ENCODE results near the gene HOXD11.

HOXD11 gene

DNA sequence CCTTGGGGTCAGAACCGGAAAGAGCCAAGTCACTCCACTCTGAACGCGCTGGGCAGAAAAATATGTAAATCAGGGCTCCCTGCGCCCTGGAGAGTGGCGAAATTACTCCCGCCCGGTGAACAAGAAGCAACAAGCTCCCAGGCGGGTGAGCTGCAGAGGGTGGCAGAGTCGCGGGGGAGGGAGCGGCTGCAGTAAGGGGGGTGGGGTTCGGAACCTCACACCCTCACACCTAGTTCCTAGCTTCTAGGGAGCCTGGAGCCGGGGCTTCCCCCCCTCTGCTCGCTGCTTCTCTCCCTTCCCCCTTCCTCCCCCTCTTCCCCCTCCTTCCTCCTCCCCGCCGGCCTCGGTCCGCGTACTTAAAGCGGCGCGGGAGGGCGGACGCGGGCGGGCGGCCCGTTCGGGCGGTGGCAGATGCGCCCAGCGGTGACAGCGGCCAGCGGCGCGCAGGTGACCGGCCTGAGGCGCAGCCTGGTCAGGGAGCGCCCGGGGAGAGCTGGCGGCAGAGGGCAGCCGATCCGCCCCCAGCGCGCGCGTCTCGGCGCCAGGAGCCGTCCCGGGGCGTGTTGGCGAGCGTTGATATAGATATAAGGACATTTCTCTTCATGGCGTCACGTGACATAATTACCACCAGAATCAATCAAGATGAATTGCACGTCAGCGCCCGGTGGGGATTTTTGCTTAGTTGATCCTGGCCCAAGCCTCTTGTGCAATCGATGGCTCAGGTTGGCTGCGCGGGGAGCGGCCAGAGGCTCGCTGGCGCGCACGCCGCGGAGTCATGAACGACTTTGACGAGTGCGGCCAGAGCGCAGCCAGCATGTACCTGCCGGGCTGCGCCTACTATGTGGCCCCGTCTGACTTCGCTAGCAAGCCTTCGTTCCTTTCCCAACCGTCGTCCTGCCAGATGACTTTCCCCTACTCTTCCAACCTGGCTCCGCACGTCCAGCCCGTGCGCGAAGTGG, at the start of gene HOXD11:
Gene HOXD11 (plus strand): TSS at position 700 of the 959 bp plus-strand sequence. CDS start 76 bp downstream, at position 776.
- in situ Hi-C loops (cut with HindIII; ENCODE audit: low pct_ligation_motif_present, low pct_unique_long_range_greater_than_20kb, low sequenced_read_pairs), result no loop called here
- DNase-seq, result peak; percentile 67

GRCh38 chr2:176063958-176064357, 43.1 kb upstream of the HOXD11 start:
- no peak for DNase-seq
- in situ Hi-C loops (cut with HindIII; ENCODE audit: low pct_ligation_motif_present, low pct_unique_long_range_greater_than_20kb, low sequenced_read_pairs), result no loop called here

- no peak for DNase-seq
Observed at GRCh38 chr2:176066645-176067588, 40.2 kb upstream of the HOXD11 start.

GRCh38 chr2:176067589-176068418, 39.3 kb upstream of the HOXD11 start:
- in situ Hi-C loops (cut with HindIII; ENCODE audit: low pct_ligation_motif_present, low pct_unique_long_range_greater_than_20kb, low sequenced_read_pairs), result no loop called here

More at GRCh38 chr2:176066645-176067588, 40.2 kb upstream of the HOXD11 start:
- in situ Hi-C loops (cut with HindIII; ENCODE audit: low pct_ligation_motif_present, low pct_unique_long_range_greater_than_20kb, low sequenced_read_pairs), result no loop called here

DNA sequence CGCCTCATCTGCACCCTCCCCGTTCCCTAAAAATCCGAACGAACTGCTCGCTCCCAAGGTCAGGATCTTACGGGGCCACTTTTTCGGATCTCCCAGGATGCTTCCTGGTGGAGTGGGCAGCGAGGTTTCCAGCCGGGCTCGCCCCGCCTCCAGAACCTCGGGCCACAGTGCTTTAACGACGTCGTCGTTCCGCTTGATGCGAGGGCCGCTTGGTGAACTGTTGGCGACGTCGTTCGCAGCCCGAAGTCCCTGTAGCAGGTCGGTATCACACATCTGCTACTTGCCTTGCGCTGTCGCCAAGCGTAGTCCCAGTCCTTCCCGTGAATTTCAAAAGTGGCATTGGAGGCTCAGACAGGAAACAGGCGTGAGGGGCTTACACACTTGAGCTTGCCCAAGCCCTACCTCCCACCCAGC, 38.7 kb upstream of the HOXD11 start:
- DNase-seq, result no peak
- in situ Hi-C loops (cut with HindIII; ENCODE audit: low pct_ligation_motif_present, low pct_unique_long_range_greater_than_20kb, low sequenced_read_pairs), result no loop called here

More at GRCh38 chr2:176067589-176068418, 39.3 kb upstream of the HOXD11 start:
- DNase-seq, result no peak

- no peak for DNase-seq
- in situ Hi-C loops (cut with HindIII; ENCODE audit: low pct_ligation_motif_present, low pct_unique_long_range_greater_than_20kb, low sequenced_read_pairs), result no loop called here
Observed at GRCh38 chr2:176071330-176072291, 35.5 kb upstream of the HOXD11 start.

DNA sequence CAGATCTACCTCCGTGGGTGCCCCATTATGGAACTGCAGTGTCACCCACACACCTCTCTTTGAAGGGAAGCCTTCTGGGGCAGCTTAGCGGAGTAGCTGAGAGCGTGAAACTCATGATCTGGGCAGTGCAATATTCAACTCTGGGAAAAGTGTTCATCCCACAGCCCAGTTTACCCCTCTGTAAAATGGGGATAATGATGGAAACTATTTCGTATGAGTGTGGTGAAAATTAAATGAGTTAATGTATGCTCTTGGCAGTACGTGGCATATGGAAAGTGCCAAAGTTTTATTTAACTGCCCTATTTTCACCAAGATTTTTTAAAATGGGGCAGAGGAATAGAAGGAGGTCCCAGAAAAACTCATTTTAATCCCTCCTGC, 34.8 kb upstream of the HOXD11 start:
- DNase-seq, result no peak
- in situ Hi-C loops (cut with HindIII; ENCODE audit: low pct_ligation_motif_present, low pct_unique_long_range_greater_than_20kb, low sequenced_read_pairs), result no loop called here

GRCh38 chr2:176072951-176073904, 33.9 kb upstream of the HOXD11 start:
- no peak for DNase-seq
- in situ Hi-C loops (cut with HindIII; ENCODE audit: low pct_ligation_motif_present, low pct_unique_long_range_greater_than_20kb, low sequenced_read_pairs), result no loop called here

DNA sequence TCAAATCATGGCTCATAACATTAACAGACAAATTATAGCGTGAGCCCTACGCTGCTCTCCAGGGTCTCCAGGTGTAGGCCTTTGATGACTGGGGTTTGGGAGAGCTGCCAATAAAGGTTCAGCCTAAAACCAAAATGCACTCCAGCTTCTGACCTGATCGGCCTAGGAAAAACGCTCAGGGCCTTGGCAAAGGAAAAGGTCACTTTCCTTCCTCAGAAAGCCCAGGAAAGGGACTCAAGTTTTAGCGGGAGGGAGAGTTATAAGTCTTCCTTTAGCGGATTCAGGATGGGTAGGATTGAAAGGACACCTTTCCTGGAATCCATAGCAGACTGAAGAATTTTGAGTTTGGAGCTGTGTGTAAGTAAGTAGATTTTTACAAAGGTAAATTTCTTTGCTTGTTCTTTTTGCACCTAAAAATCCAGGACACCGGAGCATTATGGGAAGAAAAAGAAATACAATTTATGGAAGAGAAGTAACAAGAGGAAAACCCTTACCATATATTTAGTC, 32.1 kb upstream of the HOXD11 start:
- in situ Hi-C loops (cut with HindIII; ENCODE audit: low pct_ligation_motif_present, low pct_unique_long_range_greater_than_20kb, low sequenced_read_pairs), result no loop called here

GRCh38 chr2:176075481-176075880, 31.6 kb upstream of the HOXD11 start:
- no peak for DNase-seq
- in situ Hi-C loops (cut with HindIII; ENCODE audit: low pct_ligation_motif_present, low pct_unique_long_range_greater_than_20kb, low sequenced_read_pairs), result no loop called here

More for the DNA sequence above, 32.1 kb upstream of the HOXD11 start:
- DNase-seq, result no peak

DNA sequence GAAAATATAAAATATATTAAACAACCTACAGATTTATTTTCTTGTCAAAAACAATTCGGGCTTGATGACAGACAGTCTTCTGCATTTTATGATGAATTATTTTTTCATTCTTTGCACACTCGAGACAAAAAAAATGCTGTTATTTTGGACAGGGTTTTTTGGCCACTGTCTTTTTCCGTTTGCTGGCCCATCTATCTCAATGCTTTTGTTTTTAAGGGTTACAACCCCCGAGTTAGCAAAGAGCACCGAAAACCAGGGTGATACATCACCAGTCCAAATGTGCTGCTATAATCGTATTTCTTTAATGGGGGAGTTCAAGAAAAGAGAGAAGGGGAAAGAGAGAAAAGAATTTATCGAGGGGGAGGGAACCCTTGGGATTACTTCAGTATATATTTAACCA, 31.0 kb upstream of the HOXD11 start:
- in situ Hi-C loops (cut with HindIII; ENCODE audit: low pct_ligation_motif_present, low pct_unique_long_range_greater_than_20kb, low sequenced_read_pairs), result no loop called here
- DNase-seq, result no peak

DNA sequence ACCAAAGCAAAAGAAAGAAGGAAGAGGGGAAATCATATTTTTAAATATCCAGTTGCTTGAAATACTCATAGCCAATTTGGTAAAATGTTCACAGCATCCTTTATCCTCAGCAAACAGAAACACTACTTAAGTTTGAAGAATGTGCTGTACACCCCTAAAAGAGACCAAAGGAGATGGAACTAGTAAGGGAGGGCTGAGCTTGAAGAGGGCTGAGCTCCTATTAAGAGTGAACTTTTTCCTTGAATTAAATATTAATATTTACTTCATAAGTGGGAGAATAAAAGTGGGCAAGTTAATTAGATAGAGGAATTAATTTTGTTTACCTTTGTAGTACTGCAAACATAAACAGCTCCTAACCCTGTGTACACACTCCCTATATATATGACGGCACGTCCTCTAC, 30.3 kb upstream of the HOXD11 start:
- DNase-seq, result no peak
- in situ Hi-C loops (cut with HindIII; ENCODE audit: low pct_ligation_motif_present, low pct_unique_long_range_greater_than_20kb, low sequenced_read_pairs), result no loop called here

DNA sequence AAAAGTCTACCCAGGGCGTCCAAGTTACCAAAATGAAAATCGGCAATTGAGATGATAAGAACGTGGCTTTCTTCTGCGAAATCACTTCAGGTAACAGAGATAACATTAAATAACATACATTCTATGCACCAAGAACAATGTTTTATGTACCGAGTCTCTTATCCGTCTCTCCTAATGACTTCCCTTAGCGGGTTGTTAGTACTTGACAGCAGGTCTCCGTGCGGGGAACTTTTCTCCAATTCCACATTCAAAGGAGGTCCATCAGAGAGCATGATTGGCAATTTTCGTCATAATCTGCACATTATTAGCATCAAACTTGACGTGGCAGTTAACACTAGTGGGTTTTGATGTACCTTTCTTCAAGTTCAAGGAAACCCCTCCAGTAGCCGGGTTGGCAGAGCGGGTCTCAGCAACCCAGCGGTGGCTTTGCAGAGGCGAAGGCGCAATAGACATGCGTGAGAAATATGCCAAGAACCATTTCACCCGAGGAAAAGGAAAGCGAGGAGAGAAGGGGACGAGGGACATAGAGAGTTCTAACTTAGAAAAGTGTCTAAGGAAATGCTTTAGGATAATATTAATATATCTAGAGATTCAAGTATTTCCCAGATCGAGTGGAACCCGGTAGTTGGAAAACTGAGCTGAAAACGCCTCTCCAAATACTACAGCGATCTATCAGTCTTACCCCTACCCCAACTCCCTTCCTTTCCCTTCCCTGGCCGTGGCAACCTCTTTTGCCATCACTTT, 28.4 kb upstream of the HOXD11 start:
- DNase-seq, result no peak
- in situ Hi-C loops (cut with HindIII; ENCODE audit: low pct_ligation_motif_present, low pct_unique_long_range_greater_than_20kb, low sequenced_read_pairs), result no loop called here

DNA sequence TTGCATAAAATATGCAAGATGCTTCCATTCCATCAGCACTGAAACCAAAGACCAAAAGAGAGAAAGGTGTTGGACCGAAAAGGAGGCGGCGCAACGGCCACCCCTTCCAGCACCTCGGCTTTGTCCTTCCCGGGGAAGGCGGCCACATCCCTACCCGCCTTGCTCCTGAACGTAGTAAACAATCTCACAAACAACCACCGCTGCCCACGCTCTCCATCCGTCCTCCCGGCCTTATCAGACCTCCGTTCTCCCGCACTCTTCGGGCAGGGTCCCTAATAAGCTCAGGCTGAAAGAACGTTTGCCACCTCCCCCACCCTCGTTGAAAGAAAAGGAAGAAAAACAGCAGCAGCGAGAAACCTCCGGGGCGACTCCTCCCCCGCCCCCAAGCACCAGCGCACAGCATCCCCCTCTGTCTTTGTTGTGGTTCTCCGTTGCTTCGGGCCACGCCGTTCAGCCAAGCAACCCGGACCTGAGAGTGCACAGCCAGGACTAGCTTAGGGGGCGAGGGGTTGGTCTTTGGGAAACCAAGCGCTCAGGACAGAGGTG, 27.7 kb upstream of the HOXD11 start:
- in situ Hi-C loops (cut with HindIII; ENCODE audit: low pct_ligation_motif_present, low pct_unique_long_range_greater_than_20kb, low sequenced_read_pairs), result no loop called here
- DNase-seq, result no peak

DNA sequence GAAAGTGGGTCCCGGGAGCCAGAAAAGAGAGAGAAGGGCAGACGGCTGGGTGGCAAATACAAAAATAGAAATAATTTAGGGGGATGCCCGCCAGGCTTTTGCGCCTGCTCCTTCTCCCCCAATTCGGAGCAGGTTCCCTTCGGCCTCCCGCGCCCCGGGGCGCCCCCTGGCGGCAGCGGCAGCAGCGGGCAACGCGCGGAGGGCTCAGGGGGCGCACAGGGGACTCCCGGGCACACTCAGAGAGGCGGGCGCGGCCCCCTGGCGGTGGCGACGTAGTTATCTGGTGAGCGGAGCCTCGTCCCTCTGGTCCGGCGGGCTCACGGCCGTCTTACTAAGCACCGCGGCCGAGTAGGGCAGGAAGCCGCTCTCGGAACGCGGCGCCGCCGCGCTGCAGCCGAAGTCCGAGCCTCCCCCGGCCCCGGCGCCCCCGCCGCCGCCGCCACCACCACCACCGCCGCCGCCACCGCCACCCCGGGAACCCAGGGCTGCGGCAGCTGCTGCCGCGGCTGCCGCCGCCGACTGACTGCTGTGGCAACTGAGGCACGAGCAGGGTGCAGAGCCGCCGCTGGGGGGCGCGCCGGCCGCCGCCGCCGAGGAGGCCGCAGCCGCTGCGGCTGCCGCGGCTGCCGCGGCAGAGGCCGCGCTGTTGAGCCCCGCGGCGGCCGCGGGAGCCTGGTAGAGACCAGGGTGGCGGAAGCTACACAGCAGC, 27.1 kb upstream of the HOXD11 start:
- DNase-seq, result peak; percentile 59
- in situ Hi-C loops (cut with HindIII; ENCODE audit: low pct_ligation_motif_present, low pct_unique_long_range_greater_than_20kb, low sequenced_read_pairs), result no loop called here
